Muscle of back (tissue), 11 donors: ENCODE data around the gene NANOS2. TPM values are rescaled to one million over a fixed set of nuclear protein-coding genes. Genes with fewer than 3 reads are reported as not detected.
A peak's percentile ranks its signal among the peaks of the same experiment; 100 is the strongest.
"Not testable (repeated sequence)": the region's sequence is repeated elsewhere in the genome, so short reads cannot be mapped to it uniquely, and the experiment has no call there.

ENCODE experiments used
- DNase-seq, 3 donors: peaks; one replicate each; pipeline versions ENCODE4 v3.0.0 to v3.0.0-alpha.2; 2013
- polyA plus RNA-seq, 10 donors: library from polyadenylated mRNA; unstranded; fragments of 120-200 nt; gene quantifications; one replicate each; pipeline ENCODE4 v1.2.1, GENCODE V29; 2013; ENCODE audit not compliant: insufficient read length in 10 of 10

NANOS2 gene
- polyA plus RNA-seq, 10 donors: not detected

GRCh38 chr19:45876411-45877197, 38.0 kb downstream of the NANOS2 start:
- DNase-seq: peak; percentile 33 to 82 (median 57)

GRCh38 chr19:45876161-45876410, 38.5 kb downstream of the NANOS2 start:
- DNase-seq: no peak

- DNase-seq: no peak
These were observed 40.0 kb downstream of the NANOS2 start for GRCh38 chr19:45874620-45874966.

GRCh38 chr19:45873219-45873772, 41.3 kb downstream of the NANOS2 start:
- DNase-seq: no peak

GRCh38 chr19:45872095-45872919, 42.3 kb downstream of the NANOS2 start:
- DNase-seq: no peak

- DNase-seq: no peak
These were observed 43.8 kb downstream of the NANOS2 start for GRCh38 chr19:45870798-45871197.

GRCh38 chr19:45867241-45867640, 47.3 kb downstream of the NANOS2 start:
- DNase-seq: not testable (repeated sequence)

GRCh38 chr19:45866400-45867176, 48.0 kb downstream of the NANOS2 start:
- no peak for DNase-seq

- no peak for DNase-seq
These were observed 49.2 kb downstream of the NANOS2 start for GRCh38 chr19:45865269-45865948.

- no peak for DNase-seq
These were observed 49.9 kb downstream of the NANOS2 start for GRCh38 chr19:45864629-45865082.

- no peak for DNase-seq
These were observed 50.5 kb downstream of the NANOS2 start, which contains the start of gene FOXA3 for GRCh38 chr19:45863840-45864628. Gene FOXA3 (plus strand): TSS chr19:45864326. CDS start chr19:45864457, 131 bp downstream.

GRCh38 chr19:45863335-45863839, 51.2 kb downstream of the NANOS2 start:
- no peak for DNase-seq

Other genes starting within 250 kb of the NANOS2 start
- 1 to 10 TPM in 2 of 10 donors, under 1 TPM in 6, not detected in 2; 0.14 to 4.1 (median 0.48) TPM for gene GIPR, start 246.6 kb downstream of the NANOS2 start, polyA plus RNA-seq
- 100 to 1,000 TPM; 206 to 339 (median 266) TPM for gene SNRPD2, start 222.8 kb downstream of the NANOS2 start, polyA plus RNA-seq
- 1 to 10 TPM; 2.1 to 4.5 (median 3.4) TPM for gene QPCTL, start 222.1 kb downstream of the NANOS2 start, polyA plus RNA-seq
- 10 to 100 TPM in 6 of 10 donors, 1 to 10 TPM in 4; 8.3 to 15.3 (median 10.3) TPM for gene FBXO46, start 183.9 kb downstream of the NANOS2 start, polyA plus RNA-seq
- gene MEIOSIN, start 181.3 kb downstream of the NANOS2 start, polyA plus RNA-seq: under 1 TPM in 2 of 10 donors, not detected in 8; 0.09 to 0.14 TPM
- gene SIX5, start 145.5 kb downstream of the NANOS2 start, polyA plus RNA-seq: 10 to 100 TPM; 11.3 to 23.2 (median 17.4) TPM
- gene DMPK, start 132.3 kb downstream of the NANOS2 start, polyA plus RNA-seq: 100 to 1,000 TPM; 173 to 304 (median 270) TPM
- gene DMWD, start 121.9 kb downstream of the NANOS2 start, polyA plus RNA-seq: 10 to 100 TPM; 31.8 to 47.7 (median 38.3) TPM
- not detected for gene RSPH6A, start 99.5 kb downstream of the NANOS2 start, polyA plus RNA-seq
- gene SYMPK, start 51.6 kb downstream of the NANOS2 start, polyA plus RNA-seq: 10 to 100 TPM; 34.2 to 42.1 (median 35.2) TPM
- gene FOXA3, start 50.5 kb downstream of the NANOS2 start, polyA plus RNA-seq: not detected
- gene IRF2BP1, start 28.6 kb downstream of the NANOS2 start, polyA plus RNA-seq: 10 to 100 TPM; 10.2 to 19.7 (median 13.3) TPM
- 1 to 10 TPM; 2.8 to 4.4 (median 3.7) TPM for gene MYPOP, start 12.2 kb downstream of the NANOS2 start, polyA plus RNA-seq
- 1 to 10 TPM; 2.8 to 5.5 (median 4.0) TPM for gene NOVA2, start 59.1 kb upstream of the NANOS2 start, polyA plus RNA-seq
- 1 to 10 TPM; 3.4 to 8.2 (median 6.2) TPM for gene CCDC61, start 80.7 kb upstream of the NANOS2 start, polyA plus RNA-seq
- 1 to 10 TPM in 2 of 10 donors, under 1 TPM in 5, not detected in 3; 0.22 to 1.5 (median 0.63) TPM for gene PGLYRP1, start 108.3 kb upstream of the NANOS2 start, polyA plus RNA-seq
- 10 to 100 TPM in 1 of 10 donors, 1 to 10 TPM in 9; 1.3 to 10.2 (median 4.6) TPM for gene IGFL4, start 126.2 kb upstream of the NANOS2 start, polyA plus RNA-seq
- gene IGFL3, start 209.9 kb upstream of the NANOS2 start, polyA plus RNA-seq: not detected
- gene IGFL2, start 233.5 kb upstream of the NANOS2 start, polyA plus RNA-seq: 1 to 10 TPM in 2 of 10 donors, not detected in 8; 3.0 to 5.7 TPM